ENCODE results near the gene ANKRD13A. TPM values are rescaled to one million over a fixed set of nuclear protein-coding genes. Genes with fewer than 3 reads are reported as not detected.

ANKRD13A gene
- total and polyA plus RNA-seq, 2 experiments from 2014 or later = 5.7 to 25.6 TPM

- ATAC-seq = no peak
These were observed 74.9 kb downstream of the ANKRD13A start for GRCh38 chr12:110074089-110074488.

More at GRCh38 chr12:110074089-110074488, 74.9 kb downstream of the ANKRD13A start:
- Histone ChIP-seq H2AFZ (no peak overlapping the region; the same call in 1 of the 2 replicates), H3K4me1 (ENCODE audit: insufficient read depth) (no peaks in the 10 kb centered on the region; the same call in 1 of the 2 replicates), H3K4me2 (no peak overlapping the region), H3K9me2 (ENCODE audit: insufficient read depth) (no peaks in the 10 kb centered on the region), H3K36me3 (ENCODE audit: insufficient read depth) (no peaks in the 10 kb centered on the region), H3K27me3 (ENCODE audit: insufficient read depth) (no peaks in the 10 kb centered on the region), H3K79me2 (replicated peaks; ENCODE audit: insufficient read depth) (no peaks in the 10 kb centered on the region), H4K20me1 (replicated peaks; ENCODE audit: insufficient read depth) (no peaks in the 10 kb centered on the region), H3K27ac (ENCODE audit: low read depth) (no peak overlapping the region), H3K4me3 (no peak overlapping the region), H3F3A (replicated peaks; ENCODE audit: low read depth) (no peaks in the 10 kb centered on the region)
- no peak for DNase-seq (ENCODE audit: low spot score)
- H3K27me3 Mint-ChIP-seq (ENCODE audit: insufficient read depth, low read depth, poor library complexity) = peaks cover under 1% of the 10 kb centered on the region
- H3K4me3 Mint-ChIP-seq = no peak overlapping the region
- H3K27ac Mint-ChIP-seq = no peak overlapping the region
- H3K36me3 Mint-ChIP-seq (ENCODE audit: low read depth) = no peaks in the 10 kb centered on the region
- peaks cover 3% of the 10 kb centered on the region; the same call in 1 of the 3 replicates for H3K4me1 Mint-ChIP-seq
- TF ChIP-seq ZNF331 (CRISPR knock-in tag; IDR thresholded peaks at IDR 0.05; ENCODE audit: low read depth) (no peak), CREB1 (CRISPR knock-in tag; IDR thresholded peaks at IDR 0.05; ENCODE audit: low read depth) (no peak), JUNB (IDR thresholded peaks at IDR 0.05; ENCODE audit: unreplicated experiment) (no peak), EZH2phosphoT487 (IDR thresholded peaks at IDR 0.05; ENCODE audit: unreplicated experiment) (no peak), POLR2AphosphoS5 (IDR thresholded peaks at IDR 0.05; ENCODE audit: low read depth) (no peak), ZNF114 (CRISPR knock-in tag; IDR thresholded peaks at IDR 0.05) (no peak), NANOG (IDR thresholded peaks at IDR 0.05; ENCODE audit: borderline replicate concordance) (no peak), STAT1 (IDR thresholded peaks at IDR 0.05; ENCODE audit: unreplicated experiment) (no peak), ETS1 (IDR thresholded peaks at IDR 0.05) (no peak), ZNF462 (CRISPR knock-in tag; IDR thresholded peaks at IDR 0.05) (no peak), EZH2 (IDR thresholded peaks at IDR 0.05; ENCODE audit: low read depth, unreplicated experiment) (no peak)
- TF ChIP-seq, protein P1, sequence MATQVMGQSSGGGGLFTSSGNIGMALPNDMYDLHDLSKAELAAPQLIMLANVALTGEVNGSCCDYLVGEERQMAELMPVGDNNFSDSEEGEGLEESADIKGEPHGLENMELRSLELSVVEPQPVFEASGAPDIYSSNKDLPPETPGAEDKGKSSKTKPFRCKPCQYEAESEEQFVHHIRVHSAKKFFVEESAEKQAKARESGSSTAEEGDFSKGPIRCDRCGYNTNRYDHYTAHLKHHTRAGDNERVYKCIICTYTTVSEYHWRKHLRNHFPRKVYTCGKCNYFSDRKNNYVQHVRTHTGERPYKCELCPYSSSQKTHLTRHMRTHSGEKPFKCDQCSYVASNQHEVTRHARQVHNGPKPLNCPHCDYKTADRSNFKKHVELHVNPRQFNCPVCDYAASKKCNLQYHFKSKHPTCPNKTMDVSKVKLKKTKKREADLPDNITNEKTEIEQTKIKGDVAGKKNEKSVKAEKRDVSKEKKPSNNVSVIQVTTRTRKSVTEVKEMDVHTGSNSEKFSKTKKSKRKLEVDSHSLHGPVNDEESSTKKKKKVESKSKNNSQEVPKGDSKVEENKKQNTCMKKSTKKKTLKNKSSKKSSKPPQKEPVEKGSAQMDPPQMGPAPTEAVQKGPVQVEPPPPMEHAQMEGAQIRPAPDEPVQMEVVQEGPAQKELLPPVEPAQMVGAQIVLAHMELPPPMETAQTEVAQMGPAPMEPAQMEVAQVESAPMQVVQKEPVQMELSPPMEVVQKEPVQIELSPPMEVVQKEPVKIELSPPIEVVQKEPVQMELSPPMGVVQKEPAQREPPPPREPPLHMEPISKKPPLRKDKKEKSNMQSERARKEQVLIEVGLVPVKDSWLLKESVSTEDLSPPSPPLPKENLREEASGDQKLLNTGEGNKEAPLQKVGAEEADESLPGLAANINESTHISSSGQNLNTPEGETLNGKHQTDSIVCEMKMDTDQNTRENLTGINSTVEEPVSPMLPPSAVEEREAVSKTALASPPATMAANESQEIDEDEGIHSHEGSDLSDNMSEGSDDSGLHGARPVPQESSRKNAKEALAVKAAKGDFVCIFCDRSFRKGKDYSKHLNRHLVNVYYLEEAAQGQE (IDR thresholded peaks at IDR 0.05; ENCODE audit: unreplicated experiment) = no peak
- TF ChIP-seq, protein P2, sequence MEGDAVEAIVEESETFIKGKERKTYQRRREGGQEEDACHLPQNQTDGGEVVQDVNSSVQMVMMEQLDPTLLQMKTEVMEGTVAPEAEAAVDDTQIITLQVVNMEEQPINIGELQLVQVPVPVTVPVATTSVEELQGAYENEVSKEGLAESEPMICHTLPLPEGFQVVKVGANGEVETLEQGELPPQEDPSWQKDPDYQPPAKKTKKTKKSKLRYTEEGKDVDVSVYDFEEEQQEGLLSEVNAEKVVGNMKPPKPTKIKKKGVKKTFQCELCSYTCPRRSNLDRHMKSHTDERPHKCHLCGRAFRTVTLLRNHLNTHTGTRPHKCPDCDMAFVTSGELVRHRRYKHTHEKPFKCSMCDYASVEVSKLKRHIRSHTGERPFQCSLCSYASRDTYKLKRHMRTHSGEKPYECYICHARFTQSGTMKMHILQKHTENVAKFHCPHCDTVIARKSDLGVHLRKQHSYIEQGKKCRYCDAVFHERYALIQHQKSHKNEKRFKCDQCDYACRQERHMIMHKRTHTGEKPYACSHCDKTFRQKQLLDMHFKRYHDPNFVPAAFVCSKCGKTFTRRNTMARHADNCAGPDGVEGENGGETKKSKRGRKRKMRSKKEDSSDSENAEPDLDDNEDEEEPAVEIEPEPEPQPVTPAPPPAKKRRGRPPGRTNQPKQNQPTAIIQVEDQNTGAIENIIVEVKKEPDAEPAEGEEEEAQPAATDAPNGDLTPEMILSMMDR (conservative IDR thresholded peaks at IDR 0.05; ENCODE audit: low read depth in 2 of 2) = no peak
- H3K9me3 Mint-ChIP-seq = no peaks in the 10 kb centered on the region; the same call in 2 of the 3 replicates

Measured in GM23338 (cell line).